ENCODE data around the gene GRID2.

GRID2 gene

DNA sequence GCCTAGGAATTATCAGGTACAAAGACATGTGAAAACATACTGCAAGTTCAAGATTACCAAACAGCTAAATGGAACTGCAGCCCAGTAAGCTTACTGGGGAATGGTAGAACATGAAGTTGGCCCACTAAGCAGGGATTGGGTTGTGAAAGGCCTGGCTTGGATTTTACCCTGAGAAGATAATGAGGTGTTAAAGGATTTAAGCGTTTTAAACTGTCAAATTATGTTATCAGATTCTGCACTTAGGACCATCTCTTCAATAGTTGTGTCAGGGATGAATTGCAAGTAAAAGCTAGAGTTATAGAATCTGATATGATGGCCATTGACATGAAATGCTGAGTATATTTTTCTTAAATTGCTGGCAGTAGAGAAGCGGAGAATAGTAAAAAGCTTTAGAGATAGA is 225.7 kb downstream of the GRID2 start:
- no peak overlapping the region for H2AFZ ChIP-seq
- H3K9ac ChIP-seq: no peak overlapping the region
- no peaks in the 10 kb centered on the region for H3K36me3 ChIP-seq (ENCODE audit: control insufficient read depth, insufficient read depth, low read length)
- no peaks in the 10 kb centered on the region for H3K79me2 ChIP-seq
- H3K27me3 ChIP-seq (ENCODE audit: control insufficient read depth, insufficient read depth, low read length): no peaks in the 10 kb centered on the region
- TF ChIP-seq, protein P1, sequence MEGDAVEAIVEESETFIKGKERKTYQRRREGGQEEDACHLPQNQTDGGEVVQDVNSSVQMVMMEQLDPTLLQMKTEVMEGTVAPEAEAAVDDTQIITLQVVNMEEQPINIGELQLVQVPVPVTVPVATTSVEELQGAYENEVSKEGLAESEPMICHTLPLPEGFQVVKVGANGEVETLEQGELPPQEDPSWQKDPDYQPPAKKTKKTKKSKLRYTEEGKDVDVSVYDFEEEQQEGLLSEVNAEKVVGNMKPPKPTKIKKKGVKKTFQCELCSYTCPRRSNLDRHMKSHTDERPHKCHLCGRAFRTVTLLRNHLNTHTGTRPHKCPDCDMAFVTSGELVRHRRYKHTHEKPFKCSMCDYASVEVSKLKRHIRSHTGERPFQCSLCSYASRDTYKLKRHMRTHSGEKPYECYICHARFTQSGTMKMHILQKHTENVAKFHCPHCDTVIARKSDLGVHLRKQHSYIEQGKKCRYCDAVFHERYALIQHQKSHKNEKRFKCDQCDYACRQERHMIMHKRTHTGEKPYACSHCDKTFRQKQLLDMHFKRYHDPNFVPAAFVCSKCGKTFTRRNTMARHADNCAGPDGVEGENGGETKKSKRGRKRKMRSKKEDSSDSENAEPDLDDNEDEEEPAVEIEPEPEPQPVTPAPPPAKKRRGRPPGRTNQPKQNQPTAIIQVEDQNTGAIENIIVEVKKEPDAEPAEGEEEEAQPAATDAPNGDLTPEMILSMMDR (IDR thresholded peaks at IDR 0.05): no peak
- no peak overlapping the region for H3K4me3 ChIP-seq (ENCODE audit: low read depth, low read length)
- no peaks in the 10 kb centered on the region for H3K4me1 ChIP-seq
- H3K27ac ChIP-seq: no peak overlapping the region
- H3K9me3 ChIP-seq (ENCODE audit: control insufficient read depth, low read length): no peaks in the 10 kb centered on the region
- no peak overlapping the region for H3K4me2 ChIP-seq (ENCODE audit: low read length)

DNA sequence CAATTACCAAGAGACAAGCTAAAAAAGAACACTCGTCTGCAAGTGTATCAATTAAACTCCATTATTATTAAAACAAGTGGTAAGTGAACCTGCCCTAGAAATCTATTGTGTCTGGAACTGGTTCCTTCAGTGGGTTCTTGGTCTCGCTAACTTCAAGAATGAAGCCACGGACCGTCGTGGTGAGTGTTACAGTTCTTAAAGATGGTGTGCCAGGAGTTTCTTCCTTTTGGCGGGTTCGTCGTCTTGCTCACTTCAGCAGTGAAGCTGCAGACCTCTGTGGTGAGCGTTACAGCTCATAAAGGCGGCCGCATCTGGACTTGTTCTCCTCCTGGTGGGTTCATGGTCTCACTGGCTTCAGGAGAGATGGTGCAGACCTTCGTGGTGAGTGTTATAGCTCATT is 231.8 kb downstream of the GRID2 start:
- no peak overlapping the region for H3K27ac ChIP-seq
- H3K4me3 ChIP-seq (ENCODE audit: low read depth, low read length): no peak overlapping the region
- TF ChIP-seq, protein P1 (IDR thresholded peaks at IDR 0.05): no peak
- no peak overlapping the region for H2AFZ ChIP-seq
- H3K36me3 ChIP-seq (ENCODE audit: control insufficient read depth, insufficient read depth, low read length): no peaks in the 10 kb centered on the region
- no peaks in the 10 kb centered on the region for H3K79me2 ChIP-seq
- no peak overlapping the region for H3K4me2 ChIP-seq (ENCODE audit: low read length)
- no peaks in the 10 kb centered on the region for H3K27me3 ChIP-seq (ENCODE audit: control insufficient read depth, insufficient read depth, low read length)
- H3K9ac ChIP-seq: no peak overlapping the region
- no peaks in the 10 kb centered on the region for H3K9me3 ChIP-seq (ENCODE audit: control insufficient read depth, low read length)
- H3K4me1 ChIP-seq: no peaks in the 10 kb centered on the region

DNA sequence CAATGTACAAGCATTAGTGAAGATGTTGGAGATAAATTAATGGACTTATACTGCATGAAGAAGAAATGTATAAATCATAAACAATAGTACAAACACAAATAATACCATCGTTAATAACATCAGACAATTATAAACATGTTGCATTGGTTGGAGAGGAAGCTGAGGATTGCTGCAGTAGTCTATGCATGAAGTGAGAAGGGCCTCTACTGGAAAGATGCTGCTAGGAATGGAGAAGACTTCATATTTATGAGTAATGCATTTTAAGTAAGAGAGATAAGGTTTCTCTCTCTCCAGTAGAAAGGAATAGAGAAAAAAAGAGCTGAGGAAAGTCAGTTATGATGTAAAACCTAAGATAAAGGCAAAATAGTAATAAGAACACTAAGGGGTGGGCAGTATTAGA is 247.8 kb downstream of the GRID2 start:
- Histone ChIP-seq H3K36me3 (ENCODE audit: control insufficient read depth, insufficient read depth, low read length) (no peaks in the 10 kb centered on the region), H3K9me3 (ENCODE audit: control insufficient read depth, low read length) (no peaks in the 10 kb centered on the region), H3K27me3 (ENCODE audit: control insufficient read depth, insufficient read depth, low read length) (no peaks in the 10 kb centered on the region), H3K4me3 (ENCODE audit: low read depth, low read length) (no peak overlapping the region), H3K27ac (no peak overlapping the region), H3K4me1 (no peaks in the 10 kb centered on the region), H2AFZ (no peak overlapping the region), H3K79me2 (no peaks in the 10 kb centered on the region), H3K4me2 (ENCODE audit: low read length) (no peak overlapping the region), H3K9ac (no peak overlapping the region)
- TF ChIP-seq, protein P1 (IDR thresholded peaks at IDR 0.05): no peak

DNA sequence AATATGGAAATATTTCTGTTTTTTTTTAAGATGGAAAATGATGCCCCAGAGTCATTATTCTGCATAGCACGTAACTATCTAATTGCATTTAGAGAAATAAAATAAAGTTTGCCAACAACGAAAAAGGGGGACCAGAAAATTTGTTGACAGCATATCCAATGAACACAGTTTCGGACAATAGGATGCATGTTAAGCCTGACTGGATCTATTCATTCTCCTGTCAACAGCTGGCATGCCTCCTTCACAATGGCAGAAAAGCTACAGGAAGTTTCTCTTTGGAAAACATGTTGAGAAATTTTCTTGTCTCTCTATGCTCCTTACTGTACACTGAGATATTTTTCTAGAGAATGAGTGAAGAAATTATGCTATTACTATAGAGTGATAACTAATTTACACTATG is 262.5 kb downstream of the GRID2 start:
- Histone ChIP-seq H3K79me2 (no peaks in the 10 kb centered on the region), H3K27me3 (ENCODE audit: control insufficient read depth, insufficient read depth, low read length) (no peaks in the 10 kb centered on the region), H2AFZ (no peak overlapping the region), H3K4me3 (ENCODE audit: low read depth, low read length) (no peak overlapping the region), H3K9me3 (ENCODE audit: control insufficient read depth, low read length) (peaks cover 5% of the 10 kb centered on the region), H3K4me1 (no peaks in the 10 kb centered on the region), H3K4me2 (ENCODE audit: low read length) (no peak overlapping the region), H3K36me3 (ENCODE audit: control insufficient read depth, insufficient read depth, low read length) (peaks cover 3% of the 10 kb centered on the region), H3K27ac (no peak overlapping the region), H3K9ac (no peak overlapping the region)
- TF ChIP-seq, protein P1 (IDR thresholded peaks at IDR 0.05): no peak

DNA sequence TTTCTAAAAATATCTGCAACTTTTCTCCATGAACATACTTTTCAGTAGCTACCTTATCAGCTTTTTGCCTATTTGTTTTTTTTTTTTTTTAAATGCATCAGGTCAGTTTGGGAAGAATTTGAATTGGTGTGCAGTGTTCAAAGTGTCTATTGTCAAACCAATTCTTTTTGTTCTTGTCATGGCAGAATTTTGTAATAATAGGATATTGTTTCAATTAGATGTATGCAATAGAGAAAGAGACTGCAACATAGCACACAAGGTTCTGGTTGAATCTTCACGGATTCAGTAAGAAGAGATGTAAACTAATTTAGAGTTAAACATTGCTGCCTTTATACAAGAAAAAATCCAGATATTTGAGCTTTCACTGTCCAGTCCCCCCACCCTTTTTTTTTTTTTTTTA is 277.1 kb downstream of the GRID2 start:
- no peak overlapping the region for H3K4me3 ChIP-seq (ENCODE audit: low read depth, low read length)
- H3K4me2 ChIP-seq (ENCODE audit: low read length): no peak overlapping the region
- no peak overlapping the region for H2AFZ ChIP-seq
- no peaks in the 10 kb centered on the region for H3K9me3 ChIP-seq (ENCODE audit: control insufficient read depth, low read length)
- no peaks in the 10 kb centered on the region for H3K4me1 ChIP-seq
- TF ChIP-seq, protein P1 (IDR thresholded peaks at IDR 0.05): no peak
- no peak overlapping the region for H3K27ac ChIP-seq
- no peaks in the 10 kb centered on the region for H3K36me3 ChIP-seq (ENCODE audit: control insufficient read depth, insufficient read depth, low read length)
- H3K79me2 ChIP-seq: no peaks in the 10 kb centered on the region
- no peak overlapping the region for H3K9ac ChIP-seq
- no peaks in the 10 kb centered on the region for H3K27me3 ChIP-seq (ENCODE audit: control insufficient read depth, insufficient read depth, low read length)
